Hematopoietic multipotent progenitor cell treated with erythropoietin and hydrocortisone succinate and interleukin-3 and kit ligand, for 4 days (in vitro differentiated cells): Measurements from ENCODE around the gene CAMTA1.

Experiments used
- DNase-seq: peaks from one replicate; pipeline ENCODE4 v3.0.0-alpha.2; 2015

The CAMTA1 gene

DNA sequence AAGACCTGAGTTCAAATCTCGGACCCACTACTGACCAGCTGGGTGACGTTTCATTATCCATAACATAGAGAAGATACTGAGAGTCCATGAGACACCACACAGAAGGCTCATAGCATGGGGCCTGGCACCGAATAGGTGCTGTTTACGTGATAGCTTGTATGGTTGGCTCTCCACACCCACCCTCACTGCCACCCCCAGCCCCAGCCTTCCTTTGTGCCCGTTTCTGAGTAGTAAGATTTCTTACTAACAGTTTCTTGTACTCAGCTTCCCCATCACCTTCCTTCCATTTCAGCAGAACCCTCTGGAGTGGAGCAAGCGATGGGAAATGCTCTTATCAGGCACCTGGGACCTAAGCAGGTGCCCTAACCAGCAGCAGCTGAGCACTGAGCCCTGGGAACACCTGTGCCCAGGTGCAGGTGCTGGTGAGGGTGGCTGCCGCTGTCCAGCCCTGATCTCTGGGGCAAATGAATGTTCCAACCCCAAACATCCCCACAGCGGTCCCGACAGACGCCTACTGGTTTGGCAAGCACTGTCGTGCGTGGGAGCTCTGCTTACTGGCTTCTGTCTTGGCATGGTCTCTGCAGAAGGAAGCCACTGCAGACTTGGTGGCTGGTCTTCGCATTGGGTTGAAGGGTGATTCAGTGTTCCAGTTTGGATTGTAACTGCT is 225.4 kb downstream of the CAMTA1 start:
- DNase-seq: no peak

DNA sequence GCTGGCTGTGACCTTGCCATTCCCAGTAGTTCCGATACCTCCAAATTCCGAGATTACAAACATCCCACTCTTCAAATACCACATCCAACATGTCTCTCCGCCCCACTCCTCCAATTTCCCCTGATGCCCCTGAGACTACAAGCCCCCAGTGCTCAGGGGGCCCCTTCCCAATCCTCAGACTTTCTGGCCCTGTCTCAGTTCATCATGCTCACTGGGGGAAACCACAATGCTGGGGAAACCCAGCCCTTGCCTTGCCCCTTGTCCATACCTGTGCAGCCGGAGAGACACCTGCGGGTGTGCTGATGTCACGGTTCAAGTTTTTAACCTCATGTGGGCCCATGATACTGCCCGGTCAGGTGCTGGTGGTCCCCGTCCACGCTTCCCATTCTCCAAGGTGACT is 226.6 kb downstream of the CAMTA1 start:
- DNase-seq: no peak

DNA sequence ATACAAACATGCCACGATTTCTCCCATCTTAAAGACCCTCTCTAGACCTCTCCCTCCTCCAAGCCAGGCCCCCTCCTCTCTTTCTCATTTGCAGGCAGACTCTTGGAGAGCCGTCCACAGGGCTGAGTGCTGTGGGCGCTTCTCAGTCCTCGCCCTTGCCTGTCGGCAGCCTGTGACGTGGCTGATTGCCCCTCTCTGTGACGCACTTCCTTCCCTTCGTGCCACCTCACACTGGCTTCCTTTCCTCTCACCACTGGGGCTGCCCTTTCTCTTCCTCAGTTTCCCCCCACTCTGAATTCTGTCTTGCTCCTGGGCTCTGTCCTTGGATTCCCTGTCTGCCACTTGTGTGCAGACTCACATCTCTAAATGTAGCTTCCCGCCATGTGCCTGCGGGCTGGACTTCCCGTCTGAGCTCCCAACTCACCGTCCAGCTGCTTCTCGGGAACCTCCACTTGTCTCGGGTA is 227.2 kb downstream of the CAMTA1 start:
- no peak for DNase-seq

- DNase-seq: no peak
These were observed 228.8 kb downstream of the CAMTA1 start for GRCh38 chr1:7013833-7014639.

- no peak for DNase-seq
These were observed 229.3 kb downstream of the CAMTA1 start for GRCh38 chr1:7014640-7014930.

GRCh38 chr1:7015022-7015421 is 229.8 kb downstream of the CAMTA1 start:
- DNase-seq: no peak

- DNase-seq: no peak
These were observed 233.1 kb downstream of the CAMTA1 start for GRCh38 chr1:7018351-7018750.

DNA sequence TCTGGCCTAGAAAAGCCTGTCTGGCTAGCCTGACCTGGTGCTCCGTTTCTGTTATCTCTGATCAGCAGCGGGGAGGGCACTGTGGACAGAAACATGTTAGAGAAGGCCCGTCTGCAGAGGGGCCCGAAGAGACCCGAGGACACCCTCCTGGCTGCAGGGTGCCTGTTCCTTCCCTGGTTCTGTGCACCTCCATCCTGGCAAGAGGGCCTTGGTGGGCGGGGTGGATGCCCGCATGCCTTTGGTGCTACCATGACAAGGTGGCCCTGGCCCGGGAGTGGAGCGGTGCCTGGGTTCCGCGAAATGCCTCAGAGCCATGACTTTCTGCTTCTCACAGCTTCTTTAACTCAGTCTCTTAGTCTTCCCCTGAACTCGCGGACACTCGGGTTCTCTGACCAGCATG is 233.6 kb downstream of the CAMTA1 start:
- no peak for DNase-seq

GRCh38 chr1:7019510-7019909 is 234.3 kb downstream of the CAMTA1 start:
- no peak for DNase-seq

DNA sequence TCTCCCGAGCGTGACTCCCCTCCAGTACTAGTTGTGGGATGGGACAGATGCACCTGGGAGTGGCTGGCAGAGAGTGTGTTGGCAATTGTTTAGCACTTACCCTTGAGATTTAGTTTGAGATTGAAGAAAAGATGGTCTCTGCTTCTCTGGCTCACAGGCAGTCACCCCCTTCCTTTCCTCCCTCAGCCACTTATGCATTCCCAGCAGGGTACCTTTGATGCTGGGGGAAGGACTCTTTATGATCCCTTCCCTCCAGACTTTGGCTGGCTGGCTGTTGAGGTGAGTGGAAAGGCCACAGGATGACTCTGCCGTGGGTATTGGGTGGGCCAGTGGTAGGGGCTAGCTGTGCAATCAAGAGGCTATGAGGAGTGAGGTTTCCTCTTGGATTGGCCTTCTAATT is 236.8 kb downstream of the CAMTA1 start:
- no peak for DNase-seq

- DNase-seq: no peak
These were observed 239.8 kb downstream of the CAMTA1 start for GRCh38 chr1:7025013-7025412.

DNA sequence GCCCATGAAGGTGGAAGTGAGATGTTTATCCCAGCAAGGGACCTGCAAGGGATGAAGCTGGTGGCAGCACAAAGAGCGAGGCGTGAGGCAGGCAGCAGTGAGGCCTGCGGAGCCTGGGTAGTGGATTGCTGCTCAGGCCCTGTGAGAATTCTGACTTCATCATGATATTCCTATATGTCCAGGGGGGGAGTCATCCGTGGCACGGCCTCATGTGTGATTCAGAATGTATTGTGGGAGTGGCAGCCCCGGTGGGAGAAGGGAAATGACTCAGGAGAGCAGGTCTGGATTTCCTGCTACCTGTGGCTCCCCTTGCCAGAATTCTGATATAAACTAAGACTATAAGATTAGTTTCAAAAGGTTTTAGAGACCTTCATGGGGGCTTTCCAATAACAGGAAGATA is 240.9 kb downstream of the CAMTA1 start:
- DNase-seq: no peak

DNA sequence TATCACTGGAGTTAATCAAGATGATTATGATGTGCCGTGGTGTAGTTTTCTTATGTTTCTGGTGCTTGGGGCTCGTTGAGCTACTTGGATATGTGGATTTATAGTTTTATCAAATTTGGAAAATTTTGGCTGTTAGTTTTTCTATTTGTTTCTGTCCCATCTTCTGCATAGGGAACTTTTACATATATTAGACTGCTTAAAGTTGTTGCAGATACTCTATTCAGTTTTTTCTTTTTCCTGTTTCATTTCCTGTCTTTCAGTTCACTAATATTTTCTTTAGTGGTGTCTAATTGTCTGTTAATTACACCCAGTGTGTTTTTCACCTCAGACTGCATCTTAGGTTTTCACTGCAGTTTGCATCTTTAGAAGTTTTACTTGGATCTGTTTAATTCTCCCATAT is 247.7 kb downstream of the CAMTA1 start:
- DNase-seq: no peak

- DNase-seq: no peak
These were observed 251.1 kb downstream of the CAMTA1 start for GRCh38 chr1:7036386-7036785.

GRCh38 chr1:7039590-7040220 is 254.5 kb downstream of the CAMTA1 start:
- DNase-seq: no peak

- no peak for DNase-seq
These were observed 255.9 kb downstream of the CAMTA1 start for GRCh38 chr1:7040969-7041695.

DNA sequence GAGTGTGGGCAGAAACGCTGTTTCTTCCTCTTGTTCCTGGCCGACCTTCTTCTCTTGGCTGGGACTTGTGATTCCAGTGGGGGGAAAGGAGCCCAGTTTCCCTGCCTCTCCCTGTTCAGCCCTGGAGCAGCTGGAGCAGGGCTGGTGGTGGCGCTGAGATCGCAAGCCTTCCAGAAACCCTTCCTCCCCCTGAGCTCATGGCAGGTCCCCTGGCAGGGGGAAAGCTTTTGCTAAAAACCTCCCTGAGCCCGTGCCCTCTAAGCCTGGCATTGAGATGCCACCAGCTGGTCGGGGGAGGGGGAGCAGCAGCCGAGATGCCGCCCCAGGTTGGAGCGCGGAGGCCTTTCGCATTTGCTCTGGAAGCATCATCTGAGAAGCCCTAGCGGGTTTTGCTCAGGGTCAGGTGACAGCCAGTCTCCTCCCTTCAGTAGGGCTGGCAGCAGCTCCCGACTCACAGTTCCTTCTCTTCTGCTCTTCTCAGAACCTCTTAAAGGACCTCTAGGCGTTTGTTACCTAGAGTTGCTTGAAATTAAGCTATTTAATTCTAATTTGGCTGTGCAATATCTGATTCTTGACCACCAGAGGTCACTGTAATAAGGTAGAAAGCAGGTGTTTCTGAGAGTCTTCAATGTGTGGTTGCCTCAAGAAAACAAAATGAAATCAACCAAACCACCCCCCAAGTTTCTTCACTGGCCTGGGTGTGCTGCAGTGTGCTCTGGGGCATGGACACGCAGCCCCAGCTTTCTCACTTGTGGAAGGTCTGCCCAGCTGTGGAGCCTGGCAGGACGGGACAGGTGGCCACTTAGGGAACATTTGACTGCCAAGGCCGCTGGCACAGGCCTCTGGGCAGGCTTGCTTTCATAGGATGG is 257.3 kb downstream of the CAMTA1 start:
- peak; percentile 57 for DNase-seq

- DNase-seq: no peak
These were observed 257.9 kb downstream of the CAMTA1 start for GRCh38 chr1:7043191-7043549.

DNA sequence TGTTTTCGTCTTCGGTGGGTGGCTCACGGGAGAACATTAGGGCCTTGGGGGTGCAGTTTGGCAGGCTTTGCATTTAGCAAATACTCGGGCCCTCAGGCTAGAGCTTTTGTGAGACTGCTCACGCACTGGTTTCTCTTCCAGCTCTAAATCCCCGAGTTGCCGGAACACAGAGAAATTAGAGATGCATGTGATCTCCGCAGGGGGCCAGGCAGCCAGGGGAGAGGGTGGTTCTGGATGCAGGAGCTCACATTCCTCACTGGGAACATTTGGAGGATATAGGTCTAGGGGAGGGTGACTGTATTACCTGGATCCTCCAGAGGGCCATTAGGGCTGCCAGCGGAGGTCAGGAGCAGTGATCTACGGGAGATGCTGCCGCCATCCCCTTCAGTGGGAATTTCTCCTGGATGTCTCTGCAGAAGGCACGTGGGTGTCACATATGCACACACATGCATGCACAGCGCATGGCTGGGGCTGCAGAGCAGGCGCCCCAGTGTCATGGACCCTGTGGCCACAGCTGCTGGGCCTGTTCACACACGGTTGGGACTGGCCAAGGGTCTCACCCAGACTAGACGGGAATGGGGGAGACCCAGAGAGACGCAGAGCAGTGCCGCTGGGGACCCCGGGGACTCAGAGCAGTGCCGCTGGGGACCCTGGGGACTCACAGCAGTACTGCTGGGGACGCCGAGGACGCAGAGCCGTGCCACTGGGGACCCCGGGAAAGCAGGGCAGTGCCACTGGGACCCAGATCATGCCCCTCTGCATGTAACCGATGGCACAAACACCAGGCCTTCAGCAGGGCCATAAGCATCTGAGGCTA is 258.7 kb downstream of the CAMTA1 start:
- DNase-seq: no peak

DNA sequence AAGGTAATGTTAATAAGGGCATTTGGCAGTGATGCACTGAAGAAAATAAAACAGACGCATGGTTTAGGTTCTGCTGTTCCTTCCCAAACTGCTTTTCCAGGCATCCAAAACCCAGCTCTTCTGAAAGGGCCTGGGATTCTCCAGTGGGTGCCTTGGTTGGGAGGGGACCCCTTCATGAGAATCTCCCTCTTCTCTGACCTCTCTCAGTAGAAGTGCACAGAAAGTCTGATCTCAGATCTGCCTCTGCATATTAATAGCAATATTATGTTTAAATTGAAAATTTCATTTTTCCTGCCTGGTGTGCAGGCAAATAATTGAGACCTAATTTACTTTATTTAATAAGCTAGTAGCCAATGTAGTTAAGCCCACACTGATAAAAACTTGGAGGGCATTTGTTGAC is 260.6 kb downstream of the CAMTA1 start:
- DNase-seq: no peak

DNA sequence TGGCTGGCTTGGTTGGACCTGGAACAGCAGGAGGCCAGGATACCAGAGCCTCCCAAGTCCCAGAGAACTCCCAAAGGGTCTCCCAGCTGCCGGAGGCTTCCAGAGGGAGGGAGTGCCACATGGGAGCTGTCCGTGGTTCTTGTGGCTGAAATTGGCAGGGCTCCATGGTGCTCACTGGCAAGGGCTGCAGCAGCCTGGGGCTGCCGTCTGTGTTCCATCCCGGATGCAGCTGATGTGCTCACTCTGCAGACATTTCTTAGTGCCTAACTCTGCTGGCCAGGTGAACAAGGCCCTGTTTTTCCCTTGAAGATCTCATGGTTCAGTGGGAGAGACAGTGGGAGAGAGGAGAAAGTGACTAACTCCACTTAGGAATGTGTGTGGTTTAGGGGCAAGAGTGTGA is 261.1 kb downstream of the CAMTA1 start:
- peak; percentile 50 for DNase-seq

DNA sequence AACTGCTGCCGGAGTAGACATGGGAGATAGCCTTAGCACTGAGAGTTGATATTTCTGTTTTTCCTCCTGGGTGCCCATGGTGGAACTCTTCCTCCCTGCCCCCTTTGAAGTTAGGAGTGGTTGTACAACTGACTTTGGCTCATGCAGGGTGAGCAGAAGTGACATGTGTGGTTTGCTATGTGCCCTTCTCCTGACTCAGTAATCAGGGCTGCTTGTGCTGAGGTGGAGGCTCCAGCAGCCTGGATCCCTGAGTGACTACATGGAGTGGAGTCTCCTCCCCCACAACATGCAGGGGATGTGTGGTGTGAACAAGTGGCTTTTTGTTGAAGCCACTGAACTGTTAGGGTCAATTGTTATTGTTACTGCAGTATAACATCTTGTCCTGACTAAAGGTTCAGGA is 261.6 kb downstream of the CAMTA1 start:
- DNase-seq: no peak
